ENCODE measurements around the gene PTPN3. TPM values are rescaled to one million over a fixed set of nuclear protein-coding genes. Genes with fewer than 3 reads are reported as not detected.
"Not testable (repeated sequence)": the region's sequence is repeated elsewhere in the genome, so short reads cannot be mapped to it uniquely, and the experiment has no call there.

The PTPN3 gene
- total and polyA plus RNA-seq, 4 donors = 6.3 to 30.3 (median 23.5) TPM

DNA sequence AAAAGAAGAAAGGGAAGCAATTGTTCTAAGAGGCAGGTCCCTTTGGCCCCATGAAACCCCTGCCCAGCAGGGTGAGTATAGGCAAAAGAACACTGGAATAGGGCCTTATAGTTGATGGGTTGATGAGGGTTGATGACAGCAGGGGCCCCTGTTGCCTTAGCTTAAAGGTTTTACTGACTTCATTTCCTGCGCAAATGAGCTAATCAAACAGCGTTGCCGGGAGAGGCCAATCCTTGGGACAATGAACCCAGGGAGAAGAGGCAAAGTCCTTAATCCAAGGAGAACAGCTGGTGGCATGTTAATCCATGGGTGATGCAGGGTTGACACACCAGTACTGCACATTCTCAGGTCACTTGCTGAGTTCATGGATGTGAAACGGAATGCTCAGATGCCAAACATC lies 155.2 kb downstream of the PTPN3 start:
- Histone ChIP-seq H3K36me3 (ENCODE audit: control insufficient read depth in 4 of 4, insufficient read depth in 3 of 4, low read depth in 1 of 4, low read length in 3 of 4) (no peaks in the 10 kb centered on the region), H3K27ac (ENCODE audit: low read depth in 1 of 2, low read length in 2 of 2) (no peak overlapping the region), H3K9me3 (ENCODE audit: control insufficient read depth in 4 of 4, low read length in 3 of 4) (no peaks in the 10 kb centered on the region), H3K27me3 (ENCODE audit: control insufficient read depth in 4 of 4, insufficient read depth in 4 of 4, low read length in 3 of 4) (no peaks in the 10 kb centered on the region), H3K4me1 (ENCODE audit: control insufficient read depth in 4 of 4, insufficient read depth in 4 of 4, low read length in 3 of 4) (no peaks in the 10 kb centered on the region), H3K9ac (ENCODE audit: low read depth in 1 of 2, low read length in 2 of 2) (no peak overlapping the region), H3K4me3 (ENCODE audit: low read depth in 1 of 3, low read length in 3 of 3) (no peak overlapping the region)
- TF ChIP-seq EGR1 (IDR thresholded peaks at IDR 0.05; ENCODE audit: low read depth in 2 of 2) (no peak), FOXA2 (IDR thresholded peaks at IDR 0.05) (no peak), FOXA1 (IDR thresholded peaks at IDR 0.05) (no peak), JUND (IDR thresholded peaks at IDR 0.05) (no peak)
- TF ChIP-seq, protein P1, sequence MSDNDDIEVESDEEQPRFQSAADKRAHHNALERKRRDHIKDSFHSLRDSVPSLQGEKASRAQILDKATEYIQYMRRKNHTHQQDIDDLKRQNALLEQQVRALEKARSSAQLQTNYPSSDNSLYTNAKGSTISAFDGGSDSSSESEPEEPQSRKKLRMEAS (IDR thresholded peaks at IDR 0.05) = no peak
- TF ChIP-seq, protein P2, sequence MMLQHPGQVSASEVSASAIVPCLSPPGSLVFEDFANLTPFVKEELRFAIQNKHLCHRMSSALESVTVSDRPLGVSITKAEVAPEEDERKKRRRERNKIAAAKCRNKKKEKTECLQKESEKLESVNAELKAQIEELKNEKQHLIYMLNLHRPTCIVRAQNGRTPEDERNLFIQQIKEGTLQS (IDR thresholded peaks at IDR 0.05) = no peak
- 87% methylated on average over 4 of the region's 4 CpGs for WGBS
- DNase-seq (ENCODE audit: low spot score) = no peak

DNA sequence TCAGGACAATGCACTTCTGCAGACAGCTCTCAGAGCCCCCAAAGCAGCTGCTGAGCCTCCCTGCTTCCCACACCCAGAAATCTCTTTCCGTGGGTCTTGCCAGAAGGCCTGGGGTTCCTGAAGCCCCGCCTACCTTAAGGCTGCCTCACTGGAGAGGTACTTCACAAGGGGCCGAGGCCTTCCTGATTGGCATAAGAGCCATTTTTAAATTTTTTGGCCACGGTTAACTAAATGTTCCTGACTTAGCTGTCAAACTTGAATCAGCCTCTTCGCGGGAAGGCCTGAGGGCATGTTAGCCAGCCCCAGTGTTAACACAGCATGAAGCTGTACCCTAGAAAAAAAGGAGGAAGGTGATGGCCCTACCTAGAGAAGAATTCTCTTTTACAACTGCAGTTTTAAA lies 156.5 kb downstream of the PTPN3 start:
- Histone ChIP-seq H3K27me3 (ENCODE audit: control insufficient read depth in 4 of 4, insufficient read depth in 4 of 4, low read length in 3 of 4) (no peaks in the 10 kb centered on the region), H3K4me3 (ENCODE audit: low read depth in 1 of 3, low read length in 3 of 3) (no peak overlapping the region), H3K9ac (ENCODE audit: low read depth in 1 of 2, low read length in 2 of 2) (no peak overlapping the region), H3K27ac (ENCODE audit: low read depth in 1 of 2, low read length in 2 of 2) (no peak overlapping the region), H3K9me3 (ENCODE audit: control insufficient read depth in 4 of 4, low read length in 3 of 4) (no peaks in the 10 kb centered on the region), H3K36me3 (ENCODE audit: control insufficient read depth in 4 of 4, insufficient read depth in 3 of 4, low read depth in 1 of 4, low read length in 3 of 4) (no peaks in the 10 kb centered on the region), H3K4me1 (ENCODE audit: control insufficient read depth in 4 of 4, insufficient read depth in 4 of 4, low read length in 3 of 4) (no peaks in the 10 kb centered on the region)
- WGBS = 78% methylated on average over 6 of the region's 6 CpGs
- TF ChIP-seq RXRA (IDR thresholded peaks at IDR 0.05) (no peak), JUND (IDR thresholded peaks at IDR 0.05) (no peak), TAF1 (conservative IDR thresholded peaks at IDR 0.05) (no peak), FOXA1 (IDR thresholded peaks at IDR 0.05) (no peak), YY1 (IDR thresholded peaks at IDR 0.05) (no peak), GABPA (IDR thresholded peaks at IDR 0.05 in 1 of 2, conservative IDR thresholded peaks at IDR 0.05 in 1 of 2) (no peak), HNF4A (conservative IDR thresholded peaks at IDR 0.05) (no peak)
- TF ChIP-seq, protein P2 (IDR thresholded peaks at IDR 0.05) = no peak
- no peak for DNase-seq (ENCODE audit: low spot score)

DNA sequence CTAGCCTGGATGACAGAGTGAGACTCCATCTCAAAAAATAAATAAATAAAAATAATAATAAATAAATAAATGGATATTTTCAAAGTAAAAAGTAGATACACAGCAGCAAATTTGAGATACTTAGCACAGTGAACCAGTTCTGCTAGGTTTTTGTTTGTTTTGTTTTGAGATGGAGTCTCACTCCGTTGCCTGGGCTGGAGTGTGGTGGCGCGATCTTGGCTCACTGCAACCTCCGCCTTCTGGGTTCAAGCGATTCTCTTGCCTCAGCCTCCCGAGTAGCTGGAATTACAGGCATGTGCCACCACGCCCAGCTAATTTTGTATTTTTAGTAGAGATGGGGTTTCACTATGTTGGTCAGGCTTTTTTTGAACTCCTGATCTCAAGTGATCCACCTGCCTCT lies 157.1 kb downstream of the PTPN3 start:
- not testable (repeated sequence) for H3K9me3 ChIP-seq (ENCODE audit: control insufficient read depth in 4 of 4, low read length in 3 of 4); H3K9ac ChIP-seq (ENCODE audit: low read depth in 1 of 2, low read length in 2 of 2); DNase-seq (ENCODE audit: low spot score); H3K27ac ChIP-seq (ENCODE audit: low read depth in 1 of 2, low read length in 2 of 2); H3K4me1 ChIP-seq (ENCODE audit: control insufficient read depth in 4 of 4, insufficient read depth in 4 of 4, low read length in 3 of 4); H3K27me3 ChIP-seq (ENCODE audit: control insufficient read depth in 4 of 4, insufficient read depth in 4 of 4, low read length in 3 of 4); H3K36me3 ChIP-seq (ENCODE audit: control insufficient read depth in 4 of 4, insufficient read depth in 3 of 4, low read depth in 1 of 4, low read length in 3 of 4); H3K4me3 ChIP-seq (ENCODE audit: low read depth in 1 of 3, low read length in 3 of 3)
- 94% methylated on average over 7 of the region's 7 CpGs for WGBS

DNA sequence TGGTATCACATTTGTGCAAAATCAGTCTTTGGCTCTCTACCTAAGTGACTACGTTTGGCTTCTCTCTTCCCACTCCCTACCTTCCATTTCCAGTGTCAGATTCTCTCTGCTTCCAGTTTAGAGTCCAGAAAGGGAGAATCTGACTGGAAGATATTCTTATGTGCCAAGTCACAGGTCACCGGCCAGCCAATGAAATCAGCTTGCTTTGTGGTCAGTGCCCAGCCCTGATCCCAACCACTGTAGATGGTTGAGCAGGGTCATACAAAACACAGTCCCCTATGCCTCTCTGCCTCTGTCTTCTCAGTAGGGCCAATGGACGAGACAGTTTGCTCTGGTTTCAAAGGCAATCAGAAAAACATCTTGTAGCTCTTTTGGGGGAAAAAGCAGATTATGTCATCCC lies 161.7 kb downstream of the PTPN3 start:
- TF ChIP-seq GABPA (IDR thresholded peaks at IDR 0.05 in 1 of 2, conservative IDR thresholded peaks at IDR 0.05 in 1 of 2) (no peak), NR2F2 (IDR thresholded peaks at IDR 0.05) (no peak), RXRA (IDR thresholded peaks at IDR 0.05) (no peak), FOXA2 (IDR thresholded peaks at IDR 0.05) (no peak), FOXA1 (IDR thresholded peaks at IDR 0.05) (no peak), EGR1 (IDR thresholded peaks at IDR 0.05; ENCODE audit: low read depth in 2 of 2) (no peak), SP1 (IDR thresholded peaks at IDR 0.05) (no peak)
- TF ChIP-seq, protein P1 (IDR thresholded peaks at IDR 0.05) = no peak
- Histone ChIP-seq H3K4me3 (ENCODE audit: low read depth in 1 of 3, low read length in 3 of 3) (no peak overlapping the region), H3K27ac (ENCODE audit: low read depth in 1 of 2, low read length in 2 of 2) (no peak overlapping the region), H3K9ac (ENCODE audit: low read depth in 1 of 2, low read length in 2 of 2) (no peak overlapping the region), H3K27me3 (ENCODE audit: control insufficient read depth in 4 of 4, insufficient read depth in 4 of 4, low read length in 3 of 4) (no peaks in the 10 kb centered on the region), H3K36me3 (ENCODE audit: control insufficient read depth in 4 of 4, insufficient read depth in 3 of 4, low read depth in 1 of 4, low read length in 3 of 4) (no peaks in the 10 kb centered on the region), H3K9me3 (ENCODE audit: control insufficient read depth in 4 of 4, low read length in 3 of 4) (no peaks in the 10 kb centered on the region), H3K4me1 (ENCODE audit: control insufficient read depth in 4 of 4, insufficient read depth in 4 of 4, low read length in 3 of 4) (peaks cover 0 to 1% (median 0%) of the 10 kb centered on the region in 4 donors)
- DNase-seq (ENCODE audit: low spot score) = no peak
- 85% methylated on average over 3 of the region's 3 CpGs for WGBS
